Embryonic facial prominence (tissue), 1 donor: ENCODE data around the gene TRDN.
"Not testable (repeated sequence)": the region's sequence is repeated elsewhere in the genome, so short reads cannot be mapped to it uniquely, and the experiment has no call there.

ENCODE experiments used
- DNase-seq: peaks from one replicate; pipeline ENCODE4 v3.0.0-alpha.2; 2016; ENCODE audit errors: extremely low spot score

The TRDN gene

DNA sequence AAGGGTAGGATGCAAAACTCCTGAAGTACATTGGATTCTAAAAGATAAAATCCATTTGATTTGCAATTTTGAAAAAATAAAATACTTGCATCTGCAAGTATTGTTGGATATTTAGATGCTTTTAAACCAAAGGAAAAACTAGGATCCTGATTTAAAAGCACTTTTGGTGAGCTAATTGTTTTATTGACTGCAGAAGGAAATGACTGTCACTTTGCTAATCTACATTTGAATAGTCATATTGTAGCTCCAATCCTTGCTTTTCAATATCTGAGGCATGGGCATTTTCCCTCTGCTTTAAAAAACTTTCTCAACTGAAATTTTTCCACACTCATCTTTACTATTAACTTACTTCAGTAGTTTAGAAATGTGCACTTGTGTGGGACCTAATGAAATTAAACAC is 74.1 kb downstream of the TRDN start:
- no peak for DNase-seq

- no peak for DNase-seq
These were observed 74.5 kb downstream of the TRDN start for GRCh38 chr6:123562264-123562663.

GRCh38 chr6:123559816-123560215 is 76.9 kb downstream of the TRDN start:
- not testable (repeated sequence) for DNase-seq

GRCh38 chr6:123557474-123557873 is 79.3 kb downstream of the TRDN start:
- DNase-seq, result not testable (repeated sequence)

DNA sequence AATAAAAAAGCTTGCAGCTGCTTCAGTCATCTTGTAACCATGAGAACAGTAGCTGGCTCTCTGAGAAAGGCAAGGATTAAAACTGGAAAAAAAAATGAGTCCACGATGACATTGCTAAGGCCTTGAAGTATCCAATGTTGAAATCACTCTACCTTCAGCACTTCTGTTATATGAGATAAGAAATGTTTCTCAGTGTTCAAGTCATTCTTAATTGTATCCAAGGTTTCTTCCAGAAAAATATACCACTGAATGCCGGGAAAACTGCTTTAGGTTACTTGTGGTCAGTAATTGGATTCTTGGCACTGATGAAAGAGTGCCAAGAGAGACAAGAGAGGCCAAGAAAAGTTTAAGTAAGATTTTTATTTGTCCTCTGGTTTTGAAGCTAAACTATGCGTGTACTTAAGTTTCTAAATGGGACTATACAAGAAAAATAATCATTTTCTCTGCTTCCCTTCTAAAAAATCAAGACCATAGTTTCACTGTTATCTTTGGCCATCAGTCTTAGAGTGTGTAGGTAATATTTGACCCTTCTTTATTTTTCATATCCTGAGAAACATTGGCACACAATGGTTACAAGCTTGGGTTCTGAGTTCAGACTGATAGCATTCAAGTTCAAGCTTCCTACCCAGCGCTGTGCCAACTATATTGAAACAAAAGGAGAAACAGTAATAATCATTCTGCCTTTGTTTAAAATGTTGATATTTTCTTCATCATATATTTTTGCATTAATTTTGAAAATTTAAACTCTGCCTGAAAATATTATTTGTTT is 84.6 kb downstream of the TRDN start:
- no peak for DNase-seq

- DNase-seq, result no peak
These were observed 86.6 kb downstream of the TRDN start for GRCh38 chr6:123550052-123550617.

DNA sequence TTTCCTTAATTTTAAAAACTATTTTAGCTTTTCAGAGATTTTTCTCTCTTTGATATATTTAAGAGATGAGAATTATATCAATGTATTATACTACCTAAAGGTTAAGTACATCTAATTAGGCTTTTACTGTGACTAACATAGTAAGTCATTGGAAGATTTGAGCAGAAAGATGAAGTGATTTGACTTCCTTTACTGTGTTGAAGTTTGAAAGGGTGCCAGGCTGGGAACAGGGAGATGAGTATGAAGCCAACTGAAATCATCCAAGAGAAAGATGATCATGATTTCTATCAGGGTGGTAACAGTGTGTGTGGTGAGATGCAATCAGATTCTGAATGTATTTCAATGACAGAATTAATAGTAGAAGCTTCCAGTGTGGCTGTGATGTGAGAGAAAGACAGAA is 87.3 kb downstream of the TRDN start:
- DNase-seq, result no peak

DNA sequence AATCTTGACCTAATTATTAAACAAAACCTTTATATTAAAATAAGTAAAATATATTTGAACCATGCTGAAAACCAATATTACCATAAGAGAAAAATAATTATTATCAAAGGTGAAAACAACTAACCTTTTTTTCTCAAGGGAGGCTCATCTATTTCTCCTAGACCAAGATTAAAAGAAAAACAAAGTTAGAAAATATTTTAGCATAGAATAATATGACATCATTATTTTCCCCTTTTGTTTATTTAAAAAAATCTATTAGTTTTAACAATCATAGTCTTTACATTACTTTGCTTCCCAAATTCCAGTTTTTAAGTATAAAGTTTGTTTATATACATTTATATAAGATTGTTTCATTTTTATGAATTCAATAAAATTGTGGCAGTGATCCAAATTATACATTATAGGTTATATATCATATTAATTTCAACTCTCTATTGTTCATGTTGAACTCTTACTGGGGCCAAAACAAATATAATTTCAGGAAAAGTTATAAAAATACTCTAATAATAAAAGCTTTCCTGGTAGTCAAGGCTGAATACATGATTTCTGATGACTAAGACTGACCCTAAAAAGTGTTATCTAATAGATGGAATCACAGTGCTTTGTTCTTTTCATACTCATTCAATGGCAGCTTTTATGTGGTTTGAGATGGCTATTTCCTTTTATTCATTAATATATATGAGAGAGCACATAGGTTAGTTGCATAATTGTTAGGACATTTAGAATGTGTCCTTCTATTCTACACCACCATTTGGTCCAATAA is 89.4 kb downstream of the TRDN start:
- DNase-seq, result no peak

DNA sequence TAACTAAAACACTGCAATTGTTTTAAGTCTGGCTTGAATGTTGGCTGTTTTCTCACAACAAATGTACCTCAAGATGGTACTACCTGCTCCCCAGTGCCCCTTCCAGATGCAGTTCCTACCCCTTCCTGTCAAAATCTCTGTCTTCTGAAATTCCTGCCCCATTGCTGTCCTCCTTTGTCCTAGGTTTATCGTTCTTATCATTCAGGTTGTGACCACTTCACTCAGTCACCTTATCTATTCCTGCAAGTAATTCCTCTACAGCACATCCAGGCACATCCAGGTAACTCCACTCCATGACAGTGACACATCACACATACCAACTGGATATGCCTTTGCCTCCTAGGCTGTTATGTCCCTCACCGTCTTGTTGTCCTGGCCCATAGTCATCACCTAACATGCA is 90.2 kb downstream of the TRDN start:
- no peak for DNase-seq

DNA sequence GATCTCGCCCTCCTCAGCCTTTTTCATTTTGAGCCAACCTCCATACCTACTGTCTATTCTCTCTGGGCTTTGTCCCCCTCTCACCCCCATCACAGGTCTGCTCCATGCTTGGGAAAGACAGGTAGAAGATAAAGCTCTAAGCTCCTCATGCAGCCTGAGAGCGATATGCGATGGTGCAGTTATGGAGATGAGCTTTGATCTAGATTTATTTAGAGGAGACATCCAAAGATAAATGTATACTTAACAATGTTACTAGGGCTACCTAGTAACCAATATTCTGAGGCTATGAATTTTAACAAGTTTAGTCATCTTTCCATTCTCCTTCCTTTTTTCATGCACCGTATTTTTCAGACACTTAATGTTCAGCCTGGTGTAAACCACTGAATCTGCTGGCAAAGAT is 95.3 kb downstream of the TRDN start:
- DNase-seq, result no peak

DNA sequence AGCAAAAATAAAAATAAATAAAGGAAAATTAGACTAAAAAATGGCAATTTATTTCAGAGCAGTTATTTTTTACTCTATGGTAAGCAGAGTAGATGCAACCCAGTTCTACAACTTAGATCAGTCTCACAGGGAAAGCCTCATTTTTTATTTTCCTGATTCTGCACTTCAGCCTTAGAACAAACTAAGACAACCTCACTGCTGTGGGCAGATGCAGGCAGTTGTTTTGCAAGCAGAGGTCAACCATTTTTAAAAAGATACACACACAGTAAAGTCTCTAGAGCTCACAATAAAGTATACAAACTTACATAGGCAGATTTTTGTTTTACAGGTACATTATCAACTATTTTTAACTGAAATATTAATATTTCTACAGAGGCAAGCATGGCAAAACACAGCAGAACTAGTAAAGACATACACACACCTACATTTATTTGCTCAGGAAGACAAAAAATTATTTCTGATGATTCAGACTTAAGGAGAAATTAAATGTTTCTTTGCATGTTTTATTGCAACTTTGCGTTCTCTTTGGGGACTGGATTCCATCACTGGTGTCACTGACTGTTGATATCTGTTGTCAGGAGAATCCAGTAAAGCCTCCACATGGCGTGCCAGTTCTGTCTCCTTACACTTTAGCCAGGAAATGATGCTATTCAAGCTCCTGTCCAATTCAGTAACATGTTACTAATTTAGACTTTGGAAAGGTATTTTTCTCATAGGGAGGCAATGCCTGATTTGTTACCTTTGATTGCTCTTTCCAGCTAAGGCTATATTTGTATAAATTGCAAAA is 102.7 kb downstream of the TRDN start:
- no peak for DNase-seq

DNA sequence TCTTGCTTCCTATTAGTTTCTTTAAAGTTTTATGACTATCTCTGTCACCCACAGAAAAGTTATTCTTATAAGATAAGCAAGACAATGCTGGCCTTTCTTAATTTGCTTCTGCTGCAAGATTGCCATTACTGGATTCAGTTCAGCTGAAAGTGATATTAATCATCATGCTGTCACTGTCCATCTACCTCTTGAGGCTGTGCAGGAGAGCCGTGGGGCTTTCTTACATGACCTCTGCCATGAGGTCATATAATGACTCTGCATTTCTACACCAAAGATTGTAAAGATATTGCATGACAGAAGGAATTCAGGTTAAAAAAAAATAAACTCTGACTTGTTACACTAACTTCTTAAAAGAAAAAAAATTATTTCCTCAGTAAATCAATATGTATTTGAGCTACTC is 106.9 kb downstream of the TRDN start:
- DNase-seq, result no peak

- DNase-seq, result no peak
These were observed 107.7 kb downstream of the TRDN start for GRCh38 chr6:123529058-123529457.

DNA sequence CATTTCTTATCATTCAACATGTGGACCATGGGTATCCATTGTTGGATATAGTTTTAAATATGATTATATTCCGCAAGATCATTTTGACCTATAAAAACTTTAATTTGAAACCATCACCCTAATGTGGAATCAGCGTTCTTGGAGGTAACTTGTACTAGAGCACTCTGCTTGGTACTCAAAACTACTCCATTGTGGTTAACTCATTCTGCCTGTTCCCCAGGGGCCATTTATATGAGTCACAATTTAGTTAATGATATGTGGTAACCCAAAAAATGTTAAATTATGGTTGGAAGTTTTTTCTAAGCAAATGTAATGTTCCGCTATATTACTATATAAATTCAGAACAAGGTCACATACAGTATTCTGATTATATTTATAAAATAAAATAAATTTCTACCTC is 109.3 kb downstream of the TRDN start:
- DNase-seq, result no peak

- no peak for DNase-seq
These were observed 110.6 kb downstream of the TRDN start for GRCh38 chr6:123526128-123526527.

GRCh38 chr6:123524781-123525180 is 112.0 kb downstream of the TRDN start:
- DNase-seq, result no peak

GRCh38 chr6:123520217-123520616 is 116.5 kb downstream of the TRDN start:
- no peak for DNase-seq

- DNase-seq, result no peak
These were observed 117.6 kb downstream of the TRDN start for GRCh38 chr6:123519189-123519505.

DNA sequence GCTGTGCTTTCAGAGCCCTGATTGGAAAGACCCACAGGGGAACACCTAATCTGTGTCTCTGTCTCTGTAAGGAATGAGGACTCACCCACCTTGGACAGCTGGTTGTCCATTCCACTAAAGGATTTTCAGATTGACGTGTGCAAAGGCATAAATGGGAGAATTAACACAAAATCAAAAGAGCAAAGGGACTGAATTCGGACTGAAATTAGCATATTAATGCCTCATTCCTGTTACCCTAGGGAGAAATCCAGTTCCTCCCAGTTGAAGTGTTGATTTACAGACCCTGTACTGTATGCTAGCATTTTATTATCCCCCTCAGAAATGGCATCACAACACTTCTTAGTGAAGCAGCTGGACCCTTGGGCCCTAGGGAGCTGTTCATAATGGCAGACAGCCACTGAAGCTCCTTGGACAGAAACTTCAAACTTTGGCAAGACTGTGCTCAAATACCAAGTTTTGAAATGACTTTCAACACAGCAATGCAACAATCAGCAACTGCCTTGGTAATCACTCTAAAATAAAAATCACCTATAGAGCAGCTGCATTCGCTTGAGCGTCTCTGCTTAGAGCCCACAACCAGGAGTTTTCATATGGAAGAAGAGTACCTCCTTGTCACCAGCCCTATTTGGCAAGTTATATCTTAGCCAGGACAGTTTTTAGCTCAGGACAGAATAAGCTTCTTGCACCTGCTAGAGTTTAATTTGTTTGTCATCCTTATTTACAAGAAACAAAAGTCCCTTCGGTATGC is 118.1 kb downstream of the TRDN start:
- no peak for DNase-seq

GRCh38 chr6:123515715-123516114 is 121.0 kb downstream of the TRDN start:
- DNase-seq, result no peak

DNA sequence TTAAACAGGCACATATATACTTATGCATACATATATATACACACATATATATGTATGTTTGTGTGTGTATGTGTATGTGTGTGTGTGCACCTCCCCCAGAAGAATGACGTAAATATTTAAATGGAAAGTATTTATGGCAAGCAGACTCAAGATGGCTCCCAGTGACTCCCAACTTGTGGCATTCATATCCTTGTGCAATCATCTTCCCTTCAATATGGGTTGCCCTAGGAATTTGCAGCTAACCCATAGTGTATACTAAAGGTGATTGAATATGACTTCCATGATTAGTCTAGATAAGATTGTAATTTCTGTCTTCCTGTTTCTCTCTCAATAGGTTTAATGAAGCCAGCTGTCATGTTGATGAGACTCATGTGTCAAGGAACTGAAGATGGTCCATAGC is 127.6 kb downstream of the TRDN start:
- no peak for DNase-seq

GRCh38 chr6:123508290-123508689 is 128.5 kb downstream of the TRDN start:
- no peak for DNase-seq
